ENCODE results near the gene SVEP1. TPM values are rescaled to one million over a fixed set of nuclear protein-coding genes. Genes with fewer than 3 reads are reported as not detected.
A peak's percentile ranks its signal among the peaks of the same experiment; 100 is the strongest.
"Not testable (repeated sequence)": the region's sequence is repeated elsewhere in the genome, so short reads cannot be mapped to it uniquely, and the experiment has no call there.

SVEP1 gene
- total RNA-seq, 1 experiment from 2014 or later = 0.45 TPM

- DNase-seq (ENCODE audit: low spot score) = no peak
- ChIA-PET CTCF (no interaction called here), POLR2A (ENCODE audit: low non-redundant PET) (no interaction called here)
- Histone ChIP-seq H3K27me3 (replicated peaks; ENCODE audit: insufficient read depth, low read depth, low read length, poor library complexity) (peaks cover 84% of the 10 kb centered on the region), H3K27ac (ENCODE audit: low read depth, low read length, poor library complexity, severe bottlenecking) (no peak overlapping the region), H3K4me3 (ENCODE audit: low read depth, low read length, poor library complexity, severe bottlenecking) (no peak overlapping the region), H3K36me3 (ENCODE audit: insufficient read depth, low read length, poor library complexity, severe bottlenecking) (no peaks in the 10 kb centered on the region), H3K9me3 (ENCODE audit: low read depth, low read length, poor library complexity, severe bottlenecking) (no peaks in the 10 kb centered on the region), H3K4me1 (ENCODE audit: insufficient read depth, low read length, poor library complexity, severe bottlenecking) (no peaks in the 10 kb centered on the region)
- TF ChIP-seq EZH2 (IDR thresholded peaks at IDR 0.05; ENCODE audit: borderline replicate concordance, low read depth, low read length, poor library complexity, severe bottlenecking) (no peak), CTCF (conservative IDR thresholded peaks at IDR 0.05; ENCODE audit: low read depth, low read length) (no peak)
- BruUV-seq (replicated peaks) = no TSS peak
- intact Hi-C loops (cut with micrococcal nuclease; ENCODE audit: unreplicated experiment) = no loop called here
Measured at GRCh38 chr9:110371411-110372007, 208.0 kb downstream of the SVEP1 start.

DNA sequence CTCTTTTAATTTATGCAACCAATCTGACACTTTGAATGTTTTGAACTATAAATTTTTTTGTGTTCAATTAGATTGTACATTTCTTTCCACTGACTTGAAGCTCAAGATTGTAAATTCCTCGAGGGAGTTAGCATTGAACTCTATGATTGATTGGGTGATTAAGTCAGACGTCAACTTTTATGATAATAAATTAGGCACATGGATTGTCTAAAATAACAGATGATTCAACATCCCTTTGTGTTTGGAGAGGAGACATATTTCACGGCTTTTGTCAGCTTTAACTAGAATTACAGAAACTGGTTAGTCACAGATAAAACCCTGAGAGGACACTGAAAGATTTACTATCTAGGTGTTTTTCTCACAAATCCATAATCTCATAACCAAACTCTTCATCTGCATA, 209.2 kb downstream of the SVEP1 start:
- CTCF ChIA-PET = no interaction called here
- TF ChIP-seq EZH2 (IDR thresholded peaks at IDR 0.05; ENCODE audit: borderline replicate concordance, low read depth, low read length, poor library complexity, severe bottlenecking) = no peak
- TF ChIP-seq CTCF (conservative IDR thresholded peaks at IDR 0.05; ENCODE audit: low read depth, low read length) = no peak
- Histone ChIP-seq H3K9me3 (ENCODE audit: low read depth, low read length, poor library complexity, severe bottlenecking) (no peaks in the 10 kb centered on the region), H3K36me3 (ENCODE audit: insufficient read depth, low read length, poor library complexity, severe bottlenecking) (no peaks in the 10 kb centered on the region), H3K27me3 (replicated peaks; ENCODE audit: insufficient read depth, low read depth, low read length, poor library complexity) (peaks cover 83% of the 10 kb centered on the region), H3K4me3 (ENCODE audit: low read depth, low read length, poor library complexity, severe bottlenecking) (no peak overlapping the region), H3K27ac (ENCODE audit: low read depth, low read length, poor library complexity, severe bottlenecking) (no peak overlapping the region), H3K4me1 (ENCODE audit: insufficient read depth, low read length, poor library complexity, severe bottlenecking) (no peaks in the 10 kb centered on the region)
- peak; percentile 37 for DNase-seq (ENCODE audit: low spot score)
- intact Hi-C loops (cut with micrococcal nuclease; ENCODE audit: unreplicated experiment) = no loop called here
- BruUV-seq (replicated peaks) = no TSS peak
- POLR2A ChIA-PET (ENCODE audit: low non-redundant PET) = no interaction called here

- Histone ChIP-seq H3K9me3 (ENCODE audit: low read depth, low read length, poor library complexity, severe bottlenecking) (no peaks in the 10 kb centered on the region), H3K4me1 (ENCODE audit: insufficient read depth, low read length, poor library complexity, severe bottlenecking) (no peaks in the 10 kb centered on the region), H3K27ac (ENCODE audit: low read depth, low read length, poor library complexity, severe bottlenecking) (no peak overlapping the region), H3K4me3 (ENCODE audit: low read depth, low read length, poor library complexity, severe bottlenecking) (no peak overlapping the region), H3K27me3 (replicated peaks; ENCODE audit: insufficient read depth, low read depth, low read length, poor library complexity) (peaks cover 47% of the 10 kb centered on the region), H3K36me3 (ENCODE audit: insufficient read depth, low read length, poor library complexity, severe bottlenecking) (no peaks in the 10 kb centered on the region)
- no peak for TF ChIP-seq CTCF (conservative IDR thresholded peaks at IDR 0.05; ENCODE audit: low read depth, low read length)
- no peak for TF ChIP-seq EZH2 (IDR thresholded peaks at IDR 0.05; ENCODE audit: borderline replicate concordance, low read depth, low read length, poor library complexity, severe bottlenecking)
- ChIA-PET POLR2A (ENCODE audit: low non-redundant PET) (no interaction called here), CTCF (no interaction called here)
- no peak for DNase-seq (ENCODE audit: low spot score)
- intact Hi-C loops (cut with micrococcal nuclease; ENCODE audit: unreplicated experiment) = no loop called here
- BruUV-seq (replicated peaks) = no TSS peak
Measured at GRCh38 chr9:110364451-110364850, 215.1 kb downstream of the SVEP1 start.

DNA sequence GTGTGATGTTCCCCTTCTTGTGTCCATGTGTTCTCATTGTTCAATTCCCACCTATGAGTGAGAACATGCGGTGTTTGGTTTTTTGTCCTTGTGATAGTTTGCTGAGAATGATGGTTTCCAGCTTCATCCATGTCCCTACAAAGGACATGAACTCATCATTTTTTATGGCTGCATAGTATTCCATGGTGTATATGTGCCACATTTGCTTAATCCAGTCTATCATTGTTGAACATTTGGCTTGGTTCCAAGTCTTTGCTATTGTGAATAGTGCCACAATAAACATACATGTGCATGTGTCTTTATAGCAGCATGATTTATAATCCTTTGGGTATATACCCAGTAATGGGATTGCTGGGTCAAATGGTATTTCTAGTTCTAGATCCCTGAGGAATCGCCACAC, 220.5 kb downstream of the SVEP1 start:
- peaks cover 14% of the 10 kb centered on the region for H3K27me3 ChIP-seq (replicated peaks; ENCODE audit: insufficient read depth, low read depth, low read length, poor library complexity)
- H3K36me3 ChIP-seq (ENCODE audit: insufficient read depth, low read length, poor library complexity, severe bottlenecking); intact Hi-C loops (cut with micrococcal nuclease; ENCODE audit: unreplicated experiment); BruUV-seq (replicated peaks); H3K4me1 ChIP-seq (ENCODE audit: insufficient read depth, low read length, poor library complexity, severe bottlenecking); POLR2A ChIA-PET (ENCODE audit: low non-redundant PET); H3K9me3 ChIP-seq (ENCODE audit: low read depth, low read length, poor library complexity, severe bottlenecking); CTCF ChIA-PET; H3K4me3 ChIP-seq (ENCODE audit: low read depth, low read length, poor library complexity, severe bottlenecking); H3K27ac ChIP-seq (ENCODE audit: low read depth, low read length, poor library complexity, severe bottlenecking); DNase-seq (ENCODE audit: low spot score): not testable (repeated sequence)

Data from A673 (cell line).